SU-DHL-6 (cell line): ENCODE results near the gene TENT5C.

Source experiments
- H2AFZ ChIP-seq: fragments of 200-600 bp; sonication (generic); 2 replicates; pipeline ENCODE4 v1.6.1; 2014; ENCODE audit warnings: low read depth, mild to moderate bottlenecking, moderate library complexity, mixed read lengths, antibody characterized with exemption, low read length; ENCODE audit not compliant: severe bottlenecking
- H3F3A ChIP-seq: fragments of 200-600 bp; shearing (Covaris generic); 2 replicates; pipeline ENCODE4 v1.6.0; 2016; ENCODE audit warnings: antibody characterized with exemption, mild to moderate bottlenecking; ENCODE audit not compliant: insufficient read depth
- H3K27ac ChIP-seq: fragments of 200-600 bp; sonication (generic); 2 replicates; pipeline ENCODE4 v1.5.1; 2016; ENCODE audit warnings: low read depth, mild to moderate bottlenecking, low read length, moderate library complexity, mixed read lengths
- H3K27me3 ChIP-seq: fragments of 200-600 bp; sonication (generic), shearing (Covaris generic); 2 replicates; pipeline ENCODE4 v1.6.0; 2014; ENCODE audit warnings: mild to moderate bottlenecking, low read length
- H3K36me3 ChIP-seq: fragments of 200-600 bp; sonication (generic); 2 replicates; pipeline ENCODE4 v1.6.1; 2014; ENCODE audit warnings: mild to moderate bottlenecking, low read length, mixed read lengths
- H3K4me2 ChIP-seq: fragments of 300-600, 200-600 bp; shearing (Covaris generic), sonication (generic); 2 replicates; pipeline ENCODE4 v1.6.0; 2014; ENCODE audit warnings: low read length, low read depth, mild to moderate bottlenecking; ENCODE audit not compliant: poor library complexity, severe bottlenecking
- H3K4me3 ChIP-seq: fragments of 200-600 bp; sonication (generic); 2 replicates; pipeline ENCODE4 v1.5.1; 2014; ENCODE audit warnings: antibody characterized with exemption, low read length, mild to moderate bottlenecking, mixed read lengths; ENCODE audit not compliant: insufficient read depth, poor library complexity, severe bottlenecking
- H3K79me2 ChIP-seq: fragments of 200-600 bp; sonication (generic); 2 replicates; pipeline ENCODE4 v1.6.1; 2014; ENCODE audit warnings: mild to moderate bottlenecking, low read length, moderate library complexity; ENCODE audit not compliant: insufficient read depth
- H3K9ac ChIP-seq: fragments of 200-600 bp; sonication (generic); 2 replicates; pipeline ENCODE4 v1.7.0; 2014; ENCODE audit warnings: mild to moderate bottlenecking, low read length
- H3K9me2 ChIP-seq: fragments of 200-600 bp; sonication (generic); replicated peaks from 2 replicates; pipeline ENCODE4 v1.6.1; 2014; ENCODE audit warnings: low read length; ENCODE audit not compliant: insufficient read depth
- H3K9me3 ChIP-seq: fragments of 200-600 bp; sonication (generic); 2 replicates; pipeline ENCODE4 v1.6.1; 2014; ENCODE audit warnings: low read length, mixed read lengths; ENCODE audit not compliant: insufficient read depth
- H4K20me1 ChIP-seq: fragments of 200-600 bp; sonication (generic); 2 replicates; pipeline ENCODE4 v1.6.1; 2014; ENCODE audit warnings: low read depth, mild to moderate bottlenecking, antibody characterized with exemption, low read length, moderate library complexity, mixed read lengths
- EZH2phosphoT487 ChIP-seq: fragments of 200-600 bp; sonication (generic), shearing (Covaris generic); conservative IDR thresholded peaks from 2 replicates; pipeline ENCODE4 v1.6.1; 2018; ENCODE audit warnings: mild to moderate bottlenecking, antibody characterized with exemption, low read length, moderate library complexity, mixed read lengths
- TF ChIP-seq, protein P1 (sequence below): fragments of 200-600 bp; sonication (generic); IDR thresholded peaks from one replicate; pipeline ENCODE4 v1.5.1; 2017; ENCODE audit warnings: antibody characterized with exemption, mild to moderate bottlenecking, low read length, moderate library complexity; ENCODE audit not compliant: insufficient read depth, poor library complexity, severe bottlenecking

TENT5C gene

DNA sequence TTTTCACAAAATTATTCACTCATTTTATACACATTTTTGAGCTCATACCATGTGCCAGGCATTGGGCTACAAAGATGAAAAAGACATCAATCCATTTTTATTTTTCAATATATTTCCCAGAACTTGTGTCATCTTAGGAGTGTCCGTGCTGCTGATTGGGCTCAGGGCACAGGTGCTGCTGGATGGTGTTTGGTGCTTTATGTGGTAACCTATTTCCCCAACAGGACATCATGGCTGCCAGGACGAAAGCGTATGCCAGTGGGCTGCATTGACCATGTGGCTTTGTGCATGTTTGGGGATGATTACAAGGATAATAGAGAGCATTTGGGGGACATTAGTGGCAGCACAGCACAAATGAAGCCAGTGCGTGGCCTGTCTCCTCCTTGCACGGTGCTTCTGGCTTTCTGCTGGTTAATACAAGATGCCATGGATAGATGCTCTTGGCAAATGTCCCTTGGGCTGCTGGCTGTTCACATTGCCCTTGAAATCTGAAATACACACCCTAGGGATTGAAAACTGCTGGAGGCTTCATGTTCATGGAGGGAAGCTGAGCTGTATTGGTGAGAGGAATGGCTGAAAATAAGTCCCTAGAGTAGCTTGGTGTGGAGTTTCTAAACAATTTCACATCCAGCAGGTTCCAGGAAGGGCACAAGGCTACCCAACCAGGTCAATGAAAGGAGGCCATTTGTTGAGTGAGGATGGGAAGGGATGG is 52.3 kb downstream of the TENT5C start:
- H3K27ac ChIP-seq: no peak overlapping the region
- H3K4me3 ChIP-seq: no peak overlapping the region
- no peaks in the 10 kb centered on the region for H3F3A ChIP-seq
- H3K9ac ChIP-seq: no peak overlapping the region
- no peaks in the 10 kb centered on the region for H3K27me3 ChIP-seq
- H3K4me2 ChIP-seq: no peak overlapping the region
- no peaks in the 10 kb centered on the region for H4K20me1 ChIP-seq
- no peaks in the 10 kb centered on the region for H3K9me3 ChIP-seq
- no peak overlapping the region for H2AFZ ChIP-seq
- H3K79me2 ChIP-seq: no peaks in the 10 kb centered on the region
- no peaks in the 10 kb centered on the region for H3K9me2 ChIP-seq
- no peak for TF ChIP-seq EZH2phosphoT487
- TF ChIP-seq, protein P1, sequence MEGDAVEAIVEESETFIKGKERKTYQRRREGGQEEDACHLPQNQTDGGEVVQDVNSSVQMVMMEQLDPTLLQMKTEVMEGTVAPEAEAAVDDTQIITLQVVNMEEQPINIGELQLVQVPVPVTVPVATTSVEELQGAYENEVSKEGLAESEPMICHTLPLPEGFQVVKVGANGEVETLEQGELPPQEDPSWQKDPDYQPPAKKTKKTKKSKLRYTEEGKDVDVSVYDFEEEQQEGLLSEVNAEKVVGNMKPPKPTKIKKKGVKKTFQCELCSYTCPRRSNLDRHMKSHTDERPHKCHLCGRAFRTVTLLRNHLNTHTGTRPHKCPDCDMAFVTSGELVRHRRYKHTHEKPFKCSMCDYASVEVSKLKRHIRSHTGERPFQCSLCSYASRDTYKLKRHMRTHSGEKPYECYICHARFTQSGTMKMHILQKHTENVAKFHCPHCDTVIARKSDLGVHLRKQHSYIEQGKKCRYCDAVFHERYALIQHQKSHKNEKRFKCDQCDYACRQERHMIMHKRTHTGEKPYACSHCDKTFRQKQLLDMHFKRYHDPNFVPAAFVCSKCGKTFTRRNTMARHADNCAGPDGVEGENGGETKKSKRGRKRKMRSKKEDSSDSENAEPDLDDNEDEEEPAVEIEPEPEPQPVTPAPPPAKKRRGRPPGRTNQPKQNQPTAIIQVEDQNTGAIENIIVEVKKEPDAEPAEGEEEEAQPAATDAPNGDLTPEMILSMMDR: no peak
- H3K36me3 ChIP-seq: no peaks in the 10 kb centered on the region

DNA sequence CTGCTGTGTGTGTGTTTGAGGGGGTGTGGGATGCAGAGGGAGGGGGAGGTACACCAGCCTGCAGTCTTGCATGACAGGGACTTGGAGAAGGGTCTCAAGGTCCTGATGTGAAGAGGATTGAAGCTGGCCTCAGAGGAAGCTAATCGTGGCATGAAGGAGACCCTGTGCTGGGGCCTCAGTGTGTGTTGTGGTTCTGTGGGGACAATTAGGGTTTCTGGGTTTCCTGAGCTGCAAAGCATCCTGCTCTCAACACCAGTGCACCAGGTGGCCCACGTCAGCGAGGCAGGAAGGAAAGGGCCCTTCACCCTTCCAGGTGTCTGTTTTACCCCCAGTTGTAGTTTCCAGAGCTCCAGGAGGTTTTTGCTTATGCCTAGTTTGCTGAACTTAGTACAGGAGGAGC is 52.8 kb downstream of the TENT5C start:
- no peaks in the 10 kb centered on the region for H3F3A ChIP-seq
- no peaks in the 10 kb centered on the region for H3K27me3 ChIP-seq
- H3K9ac ChIP-seq: no peak overlapping the region
- H3K4me3 ChIP-seq: no peak overlapping the region
- H3K9me3 ChIP-seq: no peaks in the 10 kb centered on the region
- H3K4me2 ChIP-seq: no peak overlapping the region
- no peaks in the 10 kb centered on the region for H3K79me2 ChIP-seq
- no peak overlapping the region for H2AFZ ChIP-seq
- TF ChIP-seq, protein P1: no peak
- no peak for TF ChIP-seq EZH2phosphoT487
- H3K27ac ChIP-seq: no peak overlapping the region
- H3K36me3 ChIP-seq: no peaks in the 10 kb centered on the region
- H4K20me1 ChIP-seq: no peaks in the 10 kb centered on the region
- no peaks in the 10 kb centered on the region for H3K9me2 ChIP-seq

DNA sequence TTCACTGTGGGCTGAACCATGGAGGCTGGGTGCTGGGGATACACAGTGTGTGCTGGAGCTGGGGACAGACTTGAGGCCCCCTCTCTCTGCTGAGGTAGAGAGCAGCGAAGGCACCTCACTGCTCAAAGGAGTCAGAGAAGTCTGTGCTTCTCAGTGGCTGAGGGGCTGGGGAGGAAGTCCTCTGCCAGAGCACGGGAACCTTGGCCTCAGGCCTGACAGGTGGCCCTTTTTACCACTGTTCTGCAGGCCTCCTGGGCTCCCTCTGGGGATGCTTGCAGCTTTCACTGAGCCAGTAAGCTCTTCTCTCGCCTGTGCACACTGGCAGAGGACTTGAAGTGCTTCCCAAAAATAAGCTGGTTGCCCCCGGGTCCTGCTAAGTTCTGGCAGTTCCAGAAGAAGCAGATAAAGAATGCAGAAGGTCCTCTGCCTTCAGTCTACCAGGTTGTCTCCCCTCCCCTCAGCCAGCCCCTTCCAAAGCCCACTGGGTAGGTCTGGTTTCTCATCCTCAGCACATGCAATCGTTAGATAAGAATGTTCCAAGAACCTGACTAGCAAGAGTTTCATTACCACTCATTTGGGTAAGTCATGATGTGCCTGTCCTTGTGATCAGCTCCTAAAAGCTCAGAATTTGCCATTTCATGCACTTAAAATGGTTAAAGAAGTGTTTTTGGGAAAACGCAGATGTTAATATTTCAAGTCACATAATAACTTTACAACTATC is 53.9 kb downstream of the TENT5C start:
- no peak overlapping the region for H3K4me3 ChIP-seq

More for the DNA sequence above, 53.9 kb downstream of the TENT5C start:
- no peaks in the 10 kb centered on the region for H3F3A ChIP-seq
- H3K9ac ChIP-seq: no peak overlapping the region
- H3K4me2 ChIP-seq: no peak overlapping the region
- no peaks in the 10 kb centered on the region for H3K9me3 ChIP-seq
- no peak overlapping the region for H2AFZ ChIP-seq
- TF ChIP-seq, protein P1: no peak
- TF ChIP-seq EZH2phosphoT487: no peak
- no peaks in the 10 kb centered on the region for H3K36me3 ChIP-seq
- no peaks in the 10 kb centered on the region for H3K27me3 ChIP-seq
- H3K27ac ChIP-seq: no peak overlapping the region
- H3K79me2 ChIP-seq: no peaks in the 10 kb centered on the region
- no peaks in the 10 kb centered on the region for H3K9me2 ChIP-seq
- H4K20me1 ChIP-seq: no peaks in the 10 kb centered on the region
